HCT116 (cell line): Measurements from ENCODE around the gene SULT2B1. TPM values are rescaled to one million over a fixed set of nuclear protein-coding genes. Genes with fewer than 3 reads are reported as not detected.

ENCODE experiments used
- ATAC-seq: fragments of 200-7000 bp; cut with Tn5 transposase; 2 replicates; pipeline ENCODE4 v1.9.1; 2020; ENCODE audit warnings: mild to moderate bottlenecking, moderate library complexity
- BruUV-seq: library from RNA; stranded (reverse); fragments of 400-500 nt; replicated peaks from 2 replicates; lab custom pipeline; 2021; lab: Mats Ljungman, UMichigan
- CTCF ChIA-PET: fragments of 300-600 bp; sonication (Branson Sonifier 250); formaldehyde crosslinking; loops from one replicate; lab custom pipeline; 2021; ENCODE audit warnings: antibody characterized with exemption; lab: Charles Lee
- POLR2A ChIA-PET: fragments of 300-600, 350-600 bp; sonication (Branson Sonifier 250); formaldehyde crosslinking; loops from one replicate; lab custom pipeline; 2021; ENCODE audit warnings: antibody characterized with exemption; lab: Charles Lee
- RAD21 ChIA-PET, 2 experiments: fragments of 300-600 bp; sonication (Branson Sonifier 250); formaldehyde crosslinking; loops; one replicate each; lab custom pipeline; 2023; ENCODE audit warnings: low total read pairs in 2 of 2; ENCODE audit not compliant: uncharacterized antibody in 2 of 2, unreplicated experiment in 2 of 2, low non-redundant PET in 1 of 2; lab: Charles Lee
- DNase-seq: peaks from one replicate; pipeline ENCODE4 v3.0.0-alpha.2; 2010; ENCODE audit warnings: low read depth, low spot score
- H2AFZ ChIP-seq: fragments of 200-600 bp; shearing (Covaris generic), sonication (generic); 2 replicates; pipeline ENCODE4 v1.6.1; 2017; ENCODE audit warnings: low read depth, mixed run types, mixed read lengths, antibody characterized with exemption, low read length; ENCODE audit not compliant: poor library complexity, severe bottlenecking
- H3K27ac ChIP-seq: 2 replicates; pipeline ENCODE4 v1.5.1; 2012; ENCODE audit warnings: low read depth, low read length
- H3K27me3 ChIP-seq: fragments of 200-600 bp; sonication (generic); 2 replicates; pipeline ENCODE4 v1.6.1; 2016; ENCODE audit warnings: mixed run types, low read length, mixed read lengths; ENCODE audit not compliant: insufficient read depth
- H3K36me3 ChIP-seq, 2 experiments: fragments of 200-500 bp in 1 of 2; fragments of 200-600 bp in 1 of 2; sonication (Bioruptor generic) in 1 of 2; sonication (generic) in 1 of 2; 2 replicates each; pipeline versions ENCODE4 v1.5.1 to v1.6.1; 2014 to 2016; ENCODE audit warnings: low read length in 2 of 2, inconsistent platforms in 1 of 2, mixed read lengths in 1 of 2, mixed run types in 1 of 2; ENCODE audit not compliant: insufficient read depth in 2 of 2, control insufficient read depth in 1 of 2
- H3K4me1 ChIP-seq, 2 experiments: fragments of 200-600 bp in 1 of 2; sonication (generic) in 1 of 2; 2 replicates each; pipeline versions ENCODE4 v1.5.1 to v1.6.1; 2012 to 2017; ENCODE audit warnings: low read length in 2 of 2, inconsistent platforms in 1 of 2, mild to moderate bottlenecking in 1 of 2, mixed read lengths in 1 of 2, mixed run types in 1 of 2, moderate library complexity in 1 of 2; ENCODE audit not compliant: insufficient read depth in 2 of 2, control insufficient read depth in 1 of 2
- H3K4me2 ChIP-seq: fragments of 200-600 bp; sonication (generic); 2 replicates; pipeline ENCODE4 v1.6.1; 2017; ENCODE audit warnings: mixed run types, low read length, mixed read lengths
- H3K4me3 ChIP-seq, 2 experiments: fragments of 200-600 bp in 1 of 2; sonication (generic) in 1 of 2; replicated peaks in 1 of 2; 2 replicates each; pipeline ENCODE4 v1.5.1; 2011 to 2016; ENCODE audit warnings: low read length in 2 of 2, control low read depth in 1 of 2, low read depth in 1 of 2, mild to moderate bottlenecking in 1 of 2, mixed read lengths in 1 of 2, mixed run types in 1 of 2
- H3K79me2 ChIP-seq: fragments of 200-600 bp; sonication (generic); 2 replicates; pipeline ENCODE4 v1.6.1; 2017; ENCODE audit warnings: mild to moderate bottlenecking, mixed run types, low read length, moderate library complexity, mixed read lengths; ENCODE audit not compliant: insufficient read depth
- H3K9ac ChIP-seq: fragments of 200-600 bp; sonication (generic); 2 replicates; pipeline ENCODE4 v1.6.1; 2016; ENCODE audit warnings: low read length, mixed read lengths
- H3K9me2 ChIP-seq: fragments of 200-600 bp; sonication (generic), shearing (Covaris generic); 2 replicates; pipeline ENCODE4 v1.6.1; 2017; ENCODE audit warnings: mixed run types, mild to moderate bottlenecking, moderate library complexity; ENCODE audit not compliant: insufficient read depth
- H3K9me3 ChIP-seq, 2 experiments: fragments of 200-500 bp in 1 of 2; fragments of 200-600 bp in 1 of 2; sonication (Bioruptor generic) in 1 of 2; sonication (generic) in 1 of 2; 2 replicates each; pipeline ENCODE4 v1.6.1; 2014 to 2017; ENCODE audit warnings: low read length in 2 of 2, mixed read lengths in 2 of 2, inconsistent platforms in 1 of 2, low read depth in 1 of 2, mild to moderate bottlenecking in 1 of 2, mixed run types in 1 of 2, moderate library complexity in 1 of 2; ENCODE audit not compliant: control insufficient read depth in 1 of 2, insufficient read depth in 1 of 2
- H4K20me1 ChIP-seq: fragments of 200-600 bp; sonication (generic), shearing (Covaris generic); 2 replicates; pipeline ENCODE4 v1.6.1; 2017; ENCODE audit warnings: mixed run types, mild to moderate bottlenecking, moderate library complexity; ENCODE audit not compliant: insufficient read depth
- CBX3 ChIP-seq: IDR thresholded peaks from 2 replicates; pipeline ENCODE4 v1.6.1; 2012; ENCODE audit warnings: low read depth
- EGR1 ChIP-seq: IDR thresholded peaks from 2 replicates; pipeline ENCODE4 v1.6.1; 2012; ENCODE audit warnings: low read depth
- ELF1 ChIP-seq: IDR thresholded peaks from 2 replicates; pipeline ENCODE4 v1.6.1; 2012; ENCODE audit warnings: low read depth, borderline replicate concordance
- EZH2phosphoT487 ChIP-seq: fragments of 200-600 bp; IDR thresholded peaks from 2 replicates; pipeline ENCODE4 v1.6.1; 2018; ENCODE audit warnings: antibody characterized with exemption, borderline replicate concordance
- JUND ChIP-seq: IDR thresholded peaks from 2 replicates; pipeline ENCODE4 v1.6.1; 2012
- POLR2A ChIP-seq: IDR thresholded peaks from 2 replicates; pipeline ENCODE4 v1.7.0; 2011; ENCODE audit warnings: borderline replicate concordance; ENCODE audit not compliant: insufficient read depth, insufficient read length; ENCODE audit errors: extremely low read depth
- POLR2AphosphoS5 ChIP-seq: IDR thresholded peaks from 2 replicates; pipeline ENCODE4 v1.6.1; 2011; ENCODE audit warnings: mild to moderate bottlenecking, low read depth, low read length, moderate library complexity
- SP1 ChIP-seq: IDR thresholded peaks from 2 replicates; pipeline ENCODE4 v1.6.1; 2012; ENCODE audit warnings: low read depth
- TCF7L2 ChIP-seq: IDR thresholded peaks from 2 replicates; pipeline ENCODE4 v1.7.0; 2011; ENCODE audit warnings: borderline replicate concordance, inconsistent platforms; ENCODE audit not compliant: insufficient read depth, insufficient read length; ENCODE audit errors: extremely low read depth
- YY1 ChIP-seq: IDR thresholded peaks from 2 replicates; pipeline ENCODE4 v1.6.1; 2011; ENCODE audit warnings: low read length, low read depth, moderate library complexity, mild to moderate bottlenecking; ENCODE audit not compliant: insufficient replicate concordance; ENCODE audit errors: extremely low read depth
- ZFX ChIP-seq: fragments of 450-650 bp; IDR thresholded peaks from 2 replicates; pipeline ENCODE4 v1.6.1; 2017
- ZNF274 ChIP-seq: fragments of 200-500 bp; sonication (Bioruptor generic); IDR thresholded peaks from 2 replicates; pipeline ENCODE4 v1.6.1; 2014; ENCODE audit warnings: mild to moderate bottlenecking, low read depth, low read length, inconsistent platforms
- intact Hi-C: fragments of 100-400 bp; cut with micrococcal nuclease; formaldehyde crosslinking; loops from 2 replicates; pipeline ENCODE4 v1.10.0; 2022
- total RNA-seq: library from RNA; stranded (reverse); gene quantifications from one replicate; pipeline ENCODE4 v1.2.1, GENCODE V29; 2021; ENCODE audit not compliant: unreplicated experiment
- TF ChIP-seq, protein P1 (sequence below), 3 experiments: fragments of 200-600 bp in 1 of 3; sonication (generic) in 1 of 3; IDR thresholded peaks in 2 of 3; conservative IDR thresholded peaks in 1 of 3; 2 replicates each; pipeline ENCODE4 v1.5.1; 2012 to 2017; ENCODE audit warnings: low read depth in 2 of 3, low read length in 2 of 3, antibody characterized with exemption in 1 of 3, borderline replicate concordance in 1 of 3, control low read depth in 1 of 3, mild to moderate bottlenecking in 1 of 3, mixed read lengths in 1 of 3, mixed run types in 1 of 3, moderate library complexity in 1 of 3; ENCODE audit not compliant: insufficient read depth in 1 of 3

The SULT2B1 gene
- total RNA-seq, 1 experiment from 2014 or later: 4.8 TPM

GRCh38 chr19:48635966-48636858 lies 84.2 kb downstream of the SULT2B1 start (continued):
- TF ChIP-seq TCF7L2 (no peak), CBX3 (no peak), YY1 (no peak), POLR2AphosphoS5 (no peak), SP1 (no peak), EGR1 (no peak), POLR2A (no peak), ZNF274 (no peak)
- TF ChIP-seq, protein P1, sequence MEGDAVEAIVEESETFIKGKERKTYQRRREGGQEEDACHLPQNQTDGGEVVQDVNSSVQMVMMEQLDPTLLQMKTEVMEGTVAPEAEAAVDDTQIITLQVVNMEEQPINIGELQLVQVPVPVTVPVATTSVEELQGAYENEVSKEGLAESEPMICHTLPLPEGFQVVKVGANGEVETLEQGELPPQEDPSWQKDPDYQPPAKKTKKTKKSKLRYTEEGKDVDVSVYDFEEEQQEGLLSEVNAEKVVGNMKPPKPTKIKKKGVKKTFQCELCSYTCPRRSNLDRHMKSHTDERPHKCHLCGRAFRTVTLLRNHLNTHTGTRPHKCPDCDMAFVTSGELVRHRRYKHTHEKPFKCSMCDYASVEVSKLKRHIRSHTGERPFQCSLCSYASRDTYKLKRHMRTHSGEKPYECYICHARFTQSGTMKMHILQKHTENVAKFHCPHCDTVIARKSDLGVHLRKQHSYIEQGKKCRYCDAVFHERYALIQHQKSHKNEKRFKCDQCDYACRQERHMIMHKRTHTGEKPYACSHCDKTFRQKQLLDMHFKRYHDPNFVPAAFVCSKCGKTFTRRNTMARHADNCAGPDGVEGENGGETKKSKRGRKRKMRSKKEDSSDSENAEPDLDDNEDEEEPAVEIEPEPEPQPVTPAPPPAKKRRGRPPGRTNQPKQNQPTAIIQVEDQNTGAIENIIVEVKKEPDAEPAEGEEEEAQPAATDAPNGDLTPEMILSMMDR (IDR thresholded peaks at IDR 0.05 in 2 of 3, conservative IDR thresholded peaks at IDR 0.05 in 1 of 3; ENCODE audit: borderline replicate concordance in 1 of 3, insufficient read depth in 1 of 3, low read depth in 2 of 3, low read length in 2 of 3): no peak

DNA sequence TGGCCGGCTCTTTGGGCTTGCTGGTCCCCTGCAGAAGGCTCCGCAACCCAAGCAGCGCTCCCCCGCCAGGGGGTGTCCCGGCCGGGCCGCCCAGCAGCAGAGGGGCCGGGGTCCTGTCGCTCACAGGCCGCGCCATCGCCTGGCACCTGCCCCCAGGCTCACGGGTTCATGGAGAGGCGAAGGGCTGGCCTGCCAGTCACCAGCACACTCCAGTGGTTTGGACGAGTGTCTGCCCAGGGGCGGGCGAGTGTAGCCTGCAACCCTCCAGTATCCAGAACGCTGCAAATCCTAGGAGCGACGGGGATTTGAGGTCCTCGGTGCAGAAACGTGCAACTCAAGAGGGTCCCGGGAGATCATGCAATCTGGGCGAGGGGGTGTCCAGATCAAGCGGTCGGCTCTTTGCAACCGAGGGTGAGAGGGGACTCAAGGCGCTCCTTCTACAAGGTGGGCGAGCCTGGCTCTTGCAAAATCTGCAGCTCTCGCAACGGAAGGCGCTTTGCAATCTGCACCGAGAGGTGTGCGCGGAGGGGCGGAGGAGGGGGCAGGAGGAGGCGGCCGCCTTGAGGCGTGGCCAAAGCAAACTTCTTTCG lies 85.0 kb downstream of the SULT2B1 start, which contains the start of gene DBP:
DBP (minus strand) TSS at position 521 of the 590 bp plus-strand sequence; CDS start at position 136, 385 bp downstream.
- Histone ChIP-seq H2AFZ (no peak within 1 kb of the TSS), H3K9me3 (no peaks in the 10 kb centered on the region), H3K9me2 (no peaks in the 10 kb centered on the region), H3K4me2 (peak within 1 kb of the TSS; percentile 93), H3K36me3 (0 out of 4 replicates have a peak, but pooled peaks cover 0 to 3% of the 10 kb centered on the region in 2 experiments), H3K4me1 (peaks cover 29 to 71% of the 10 kb centered on the region in 2 experiments), H3K27me3 (no peaks in the 10 kb centered on the region), H3K9ac (peak within 1 kb of the TSS; percentile 96), H3K79me2 (peaks cover 18% of the 10 kb centered on the region), H3K4me3 (peak within 1 kb of the TSS; percentile 57 to 83), H3K27ac (peak within 1 kb of the TSS; percentile 95), H4K20me1 (no peaks in the 10 kb centered on the region)
- intact Hi-C loops: no loop called here
- ATAC-seq: peak; percentile 5; the same call in 1 of the 2 replicates
- CTCF ChIA-PET: no interaction called here
- TSS peak; percentile 44 for BruUV-seq
- TF ChIP-seq POLR2AphosphoS5: peak; percentile 81
- no peak for TF ChIP-seq JUND
- no peak for TF ChIP-seq TCF7L2
- TF ChIP-seq, protein P1 (IDR thresholded peaks at IDR 0.05 in 2 of 3, conservative IDR thresholded peaks at IDR 0.05 in 1 of 3; ENCODE audit: borderline replicate concordance in 1 of 3, insufficient read depth in 1 of 3, low read depth in 2 of 3, low read length in 2 of 3): peak in 2 of 3 experiments; percentile 16 to 18; a peak in 3 of 6 replicates
- TF ChIP-seq ZFX: 0 out of 2 replicates have a peak, but pooled peaks have one; percentile 18
- no peak for TF ChIP-seq EZH2phosphoT487
- no peak for TF ChIP-seq ELF1
- no peak for TF ChIP-seq POLR2A
- no peak for DNase-seq
- POLR2A ChIA-PET: interaction anchor here (1.0 to 2.3 kb wide), 4 partner anchors 9 to 20 kb away, joined by 3 to 16 read pairs (median 8); partner anchors contain the start of genes CA11, RPL18 and SPHK2
- RAD21 ChIA-PET: no interaction called here
